Measurements from ENCODE around the gene RNF148. TPM values are rescaled to one million over a fixed set of nuclear protein-coding genes. Genes with fewer than 3 reads are reported as not detected.

RNF148 gene
- total and polyA plus RNA-seq, 2 experiments from 2014 or later, result 2.2 TPM; not detected in 1

GRCh38 chr7:122717356-122718089 is 14.8 kb upstream of the RNF148 start:
- 0 out of 2 replicates have a peak, but pooled peaks cover 5% of the 10 kb centered on the region for H3K79me2 ChIP-seq (replicated peaks; ENCODE audit: insufficient read depth)
- H3K4me3 Mint-ChIP-seq, result no peak overlapping the region
- H3K36me3 Mint-ChIP-seq (ENCODE audit: low read depth), result no peaks in the 10 kb centered on the region; the same call in 2 of the 3 replicates
- H3K36me3 ChIP-seq (ENCODE audit: insufficient read depth), result no peaks in the 10 kb centered on the region
- H3K4me3 ChIP-seq, result no peak overlapping the region
- peaks cover 3% of the 10 kb centered on the region for H3K27me3 Mint-ChIP-seq (ENCODE audit: insufficient read depth, low read depth, poor library complexity)
- H3K4me1 Mint-ChIP-seq, result peaks cover 29% of the 10 kb centered on the region
- DNase-seq (ENCODE audit: low spot score) (no peak), ATAC-seq (no peak)
- TF ChIP-seq NANOG (IDR thresholded peaks at IDR 0.05; ENCODE audit: borderline replicate concordance) (no peak), ETS1 (IDR thresholded peaks at IDR 0.05) (no peak), ZNF331 (CRISPR knock-in tag; IDR thresholded peaks at IDR 0.05; ENCODE audit: low read depth) (no peak), CREB1 (CRISPR knock-in tag; IDR thresholded peaks at IDR 0.05; ENCODE audit: low read depth) (no peak), ZNF462 (CRISPR knock-in tag; IDR thresholded peaks at IDR 0.05) (no peak), ZNF114 (CRISPR knock-in tag; IDR thresholded peaks at IDR 0.05) (no peak), REST (IDR thresholded peaks at IDR 0.05; ENCODE audit: unreplicated experiment) (no peak), POLR2AphosphoS5 (IDR thresholded peaks at IDR 0.05; ENCODE audit: low read depth) (no peak), EZH2 (IDR thresholded peaks at IDR 0.05; ENCODE audit: low read depth, unreplicated experiment) (no peak), JUNB (IDR thresholded peaks at IDR 0.05; ENCODE audit: unreplicated experiment) (no peak), STAT1 (IDR thresholded peaks at IDR 0.05; ENCODE audit: unreplicated experiment) (no peak), CTCF (conservative IDR thresholded peaks at IDR 0.05; ENCODE audit: low read depth in 2 of 2) (no peak), EZH2phosphoT487 (IDR thresholded peaks at IDR 0.05; ENCODE audit: unreplicated experiment) (no peak)
- H3K4me2 ChIP-seq, result no peak overlapping the region
- H3K9me2 ChIP-seq (ENCODE audit: insufficient read depth), result peaks cover 9% of the 10 kb centered on the region; the same call in 1 of the 2 replicates
- no peaks in the 10 kb centered on the region for H3F3A ChIP-seq (replicated peaks; ENCODE audit: low read depth)
- no peak overlapping the region for H2AFZ ChIP-seq
- H3K4me1 ChIP-seq (ENCODE audit: insufficient read depth), result no peaks in the 10 kb centered on the region; the same call in 1 of the 2 replicates
- no peaks in the 10 kb centered on the region for H3K9me3 Mint-ChIP-seq
- H3K27ac ChIP-seq (ENCODE audit: low read depth), result no peak overlapping the region
- no peaks in the 10 kb centered on the region for H3K27me3 ChIP-seq (ENCODE audit: insufficient read depth)
- peak overlapping the region; percentile 86; the same call in 1 of the 2 replicates for H3K27ac Mint-ChIP-seq
- H4K20me1 ChIP-seq (replicated peaks; ENCODE audit: insufficient read depth), result no peaks in the 10 kb centered on the region
